Lung (tissue), 12 donors: ENCODE measurements around the gene POC5. TPM values are rescaled to one million over a fixed set of nuclear protein-coding genes. Genes with fewer than 3 reads are reported as not detected.
"Not testable (repeated sequence)": the region's sequence is repeated elsewhere in the genome, so short reads cannot be mapped to it uniquely, and the experiment has no call there.

Experiments used
- ATAC-seq: fragments of 200-7000 bp; cut with Tn5 transposase; one replicate; pipeline ENCODE4 v1.9.1; 2020; ENCODE audit warnings: moderate number of reproducible peaks; ENCODE audit not compliant: insufficient read depth, low FRiP score
- DNase-seq, 3 donors: peaks; one replicate each; pipeline ENCODE4 v3.0.0-alpha.2; 2013 to 2017
- H3K27ac ChIP-seq, 2 donors: one replicate each; pipeline ENCODE4 v1.5.1; 2013; ENCODE audit warnings: mild to moderate bottlenecking in 2 of 2, moderate library complexity in 2 of 2, control low read depth in 1 of 2, inconsistent platforms in 1 of 2, low read depth in 1 of 2, low read length in 1 of 2
- H3K27me3 ChIP-seq, 3 donors: one replicate each; pipeline ENCODE4 v1.5.1; 2013; ENCODE audit warnings: low read length in 2 of 3; ENCODE audit not compliant: control insufficient read depth in 3 of 3, insufficient read depth in 3 of 3
- H3K36me3 ChIP-seq, 4 donors: one replicate each; pipeline ENCODE4 v1.5.1; 2013; ENCODE audit warnings: low read length in 4 of 4, mild to moderate bottlenecking in 1 of 4, moderate library complexity in 1 of 4; ENCODE audit not compliant: control insufficient read depth in 4 of 4, insufficient read depth in 4 of 4
- H3K4me1 ChIP-seq, 5 donors: one replicate each; pipeline ENCODE4 v1.5.1; 2013; ENCODE audit warnings: low read length in 5 of 5, mild to moderate bottlenecking in 2 of 5, moderate library complexity in 1 of 5; ENCODE audit not compliant: control insufficient read depth in 5 of 5, insufficient read depth in 5 of 5
- H3K4me3 ChIP-seq: one replicate; pipeline ENCODE4 v1.5.1; 2013; ENCODE audit warnings: mild to moderate bottlenecking, control low read depth, moderate library complexity
- H3K9ac ChIP-seq, 2 donors: one replicate each; pipeline ENCODE4 v1.5.1; 2013; ENCODE audit warnings: low read length in 2 of 2, control low read depth in 1 of 2; ENCODE audit not compliant: insufficient read depth in 1 of 2
- H3K9me3 ChIP-seq, 4 donors: one replicate each; pipeline ENCODE4 v1.5.1; 2013; ENCODE audit warnings: low read length in 3 of 4, mild to moderate bottlenecking in 1 of 4, moderate library complexity in 1 of 4; ENCODE audit not compliant: control insufficient read depth in 4 of 4, insufficient read depth in 3 of 4
- CTCF ChIP-seq: IDR thresholded peaks from 2 replicates; pipeline ENCODE4 v1.5.1; 2012; ENCODE audit warnings: mild to moderate bottlenecking; ENCODE audit errors: control extremely low read depth, extremely low read depth
- WGBS, 2 donors: extraction: QIAGEN DNeasy Blood & Tissue Kit; methylation state at CpG; one replicate each; pipeline ENCODE4 v1.1.7; 2013; 5-methylcytosine and 5-hydroxymethylcytosine counted together
- polyA plus RNA-seq, 2 donors: library from polyadenylated mRNA; stranded (reverse); fragments of 200-250 nt; gene quantifications; one replicate each; pipeline ENCODE4 v1.2.1, GENCODE V29; 2013
- total RNA-seq, 2 donors: library from RNA; depleted of rRNA in 1 of 2; stranded (reverse); fragments of >200 nt in 1 of 2; gene quantifications; one replicate each; pipeline ENCODE4 v1.2.1, GENCODE V29; 2014 to 2021
- donor health status: control.
- donor health status: control.
- donor health status: Bipolar disorder and iron deficiency.
- donor health status: healthy.
- donor health status: DM: yes; HTN: yes; CAD: no.

The POC5 gene
- total and polyA plus RNA-seq, 4 donors: 7.7 to 18.0 (median 11.0) TPM

DNA sequence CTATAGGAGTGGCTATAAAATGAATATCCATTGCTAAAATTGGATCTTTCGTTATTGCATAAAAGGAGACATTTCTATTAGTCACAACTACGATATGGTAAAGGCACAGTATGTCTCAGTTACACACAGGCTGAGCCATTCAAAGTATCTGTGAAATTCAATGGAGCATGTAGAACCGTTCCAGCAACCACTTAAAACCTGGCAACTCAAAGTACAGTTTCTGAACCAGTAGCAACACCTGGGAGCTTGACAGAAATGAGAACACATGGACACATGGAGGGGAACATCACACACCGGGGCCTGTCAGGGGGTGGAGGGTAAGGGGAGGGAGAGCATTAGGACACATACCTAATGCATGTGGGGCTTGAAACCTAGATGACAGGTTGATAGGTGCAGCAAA lies 15.4 kb downstream of the POC5 start:
- TF ChIP-seq CTCF: no peak
- 92 to 95% methylated on average over 4 of the region's 4 CpGs for WGBS, 2 donors
- Histone ChIP-seq H3K9ac (no peak overlapping the region), H3K36me3 (peaks cover 3 to 16% (median 7%) of the 10 kb centered on the region in 4 donors), H3K27me3 (no peaks in the 10 kb centered on the region), H3K4me3 (no peak overlapping the region), H3K4me1 (no peaks in the 10 kb centered on the region), H3K9me3 (no peaks in the 10 kb centered on the region), H3K27ac (no peak overlapping the region)
- DNase-seq (no peak), ATAC-seq (no peak)

DNA sequence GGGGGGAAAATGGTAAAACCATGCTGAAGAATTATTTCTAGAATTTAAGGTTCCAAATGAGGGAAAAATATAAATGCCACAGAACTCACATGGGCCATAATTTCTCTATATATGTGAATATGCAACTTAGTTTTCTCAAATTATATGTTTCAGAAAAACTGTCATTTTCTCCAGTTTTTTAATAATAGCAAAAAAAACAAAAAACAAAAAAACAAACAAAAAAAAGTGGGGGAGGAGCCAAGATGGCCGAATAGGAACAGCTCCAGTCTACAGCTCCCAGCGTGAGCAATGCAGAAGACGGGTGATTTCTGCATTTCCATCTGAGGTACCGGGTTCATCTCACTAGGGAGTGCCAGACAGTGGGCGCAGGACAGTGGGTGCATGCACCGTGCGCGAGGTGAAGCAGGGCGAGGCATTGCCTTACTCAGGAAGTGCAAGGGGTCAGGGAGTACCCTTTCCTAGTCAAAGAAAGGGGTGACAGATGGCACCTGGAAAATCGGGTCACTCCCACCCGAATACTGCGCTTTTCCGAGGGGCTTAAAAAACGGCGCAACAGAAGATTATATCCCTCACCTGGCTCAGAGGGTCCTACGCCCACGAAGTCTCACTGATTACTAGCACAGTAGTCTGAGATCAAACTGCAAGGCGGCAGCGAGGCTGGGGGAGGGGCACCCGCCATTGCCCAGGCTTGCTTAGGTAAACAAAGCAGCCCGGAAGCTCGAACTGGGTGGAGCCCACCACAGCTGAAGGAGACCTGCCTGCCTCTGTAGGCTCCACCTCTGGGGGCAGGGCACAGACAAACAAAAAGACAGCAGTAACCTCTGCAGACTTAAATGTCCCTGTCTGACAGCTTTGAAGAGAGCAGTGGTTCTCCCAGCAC lies 21.5 kb downstream of the POC5 start:
- not testable (repeated sequence) for H3K27me3 ChIP-seq, DNase-seq, H3K4me3 ChIP-seq, H3K36me3 ChIP-seq, H3K4me1 ChIP-seq, H3K9me3 ChIP-seq, H3K27ac ChIP-seq, ATAC-seq, H3K9ac ChIP-seq
- 91 to 94% methylated on average over 21 to 22 of the region's 22 CpGs for WGBS, 2 donors

- no peak for DNase-seq
- Histone ChIP-seq H3K4me3 (no peak overlapping the region), H3K4me1 (no peaks in the 10 kb centered on the region), H3K36me3 (peaks cover 0 to 7% (median 3%) of the 10 kb centered on the region in 4 donors), H3K27ac (no peak overlapping the region), H3K9me3 (no peaks in the 10 kb centered on the region), H3K9ac (no peak overlapping the region), H3K27me3 (no peaks in the 10 kb centered on the region)
- no peak for ATAC-seq
- 97 to 100% methylated on average over 1 of the region's 1 CpG for WGBS, 2 donors
- no peak for TF ChIP-seq CTCF
These were observed 22.5 kb downstream of the POC5 start for GRCh38 chr5:75694781-75695180.

- DNase-seq (no peak), ATAC-seq (no peak)
- no peaks in the 10 kb centered on the region for H3K9me3 ChIP-seq
- peaks cover 0 to 7% (median 3%) of the 10 kb centered on the region in 4 donors for H3K36me3 ChIP-seq
- no peak for TF ChIP-seq CTCF
- no peak overlapping the region for H3K4me3 ChIP-seq
- H3K9ac ChIP-seq: no peak overlapping the region
- WGBS, 2 donors: 94 to 98% methylated on average over 1 of the region's 1 CpG
- no peak overlapping the region for H3K27ac ChIP-seq
- no peaks in the 10 kb centered on the region for H3K27me3 ChIP-seq
- no peaks in the 10 kb centered on the region for H3K4me1 ChIP-seq
These were observed 26.6 kb downstream of the POC5 start for GRCh38 chr5:75690669-75691068.
